ENCODE data around the gene ABHD16B.

GRCh38 chr20:63861981-63862901 lies 943 bp downstream of the ABHD16B start:
- no peak for TF ChIP-seq CEBPB (IDR thresholded peaks at IDR 0.05)
- no peak for TF ChIP-seq YY1 (IDR thresholded peaks at IDR 0.05; ENCODE audit: low read depth)
- TF ChIP-seq REST (IDR thresholded peaks at IDR 0.05; ENCODE audit: low read depth), result no peak
- TF ChIP-seq TAF1 (IDR thresholded peaks at IDR 0.05; ENCODE audit: low read depth), result no peak
- TF ChIP-seq EP300 (IDR thresholded peaks at IDR 0.05; ENCODE audit: borderline replicate concordance), result no peak
- no peak for TF ChIP-seq RAD21 (IDR thresholded peaks at IDR 0.05; ENCODE audit: low read depth)
- TF ChIP-seq EGR1 (IDR thresholded peaks at IDR 0.05), result no peak
- TF ChIP-seq ZBTB7A (IDR thresholded peaks at IDR 0.05; ENCODE audit: low read depth), result no peak
